T-helper 1 cell treated with Interleukin-12 subunit alpha and Interleukin-12 subunit beta and Interleukin-4 antibody, amounts not matched to agents 30 μg/mL and 1 μg/mL, for 36 hours (primary cell): ENCODE measurements around the gene ALPK1.
"Not testable (repeated sequence)": the region's sequence is repeated elsewhere in the genome, so short reads cannot be mapped to it uniquely, and the experiment has no call there.

Source experiments
- H3K27ac Mint-ChIP-seq: one replicate; pipeline ENCODE4 v1.8.0; 2021; ENCODE audit warnings: mild to moderate bottlenecking, mixed read lengths
- H3K27me3 Mint-ChIP-seq: one replicate; pipeline ENCODE4 v1.8.0; 2021; ENCODE audit warnings: low read depth, mixed read lengths
- H3K36me3 Mint-ChIP-seq: one replicate; pipeline ENCODE4 v1.8.0; 2021; ENCODE audit warnings: low read depth, mixed read lengths
- H3K4me1 Mint-ChIP-seq: one replicate; pipeline ENCODE4 v1.8.0; 2021; ENCODE audit warnings: low read depth, mixed read lengths
- H3K4me3 Mint-ChIP-seq: one replicate; pipeline ENCODE4 v1.8.0; 2021; ENCODE audit warnings: mild to moderate bottlenecking, moderate library complexity, mixed read lengths
- H3K9me3 Mint-ChIP-seq: one replicate; pipeline ENCODE4 v1.8.0; 2021; ENCODE audit warnings: mixed read lengths

Gene ALPK1

GRCh38 chr4:112302320-112303274 lies 5.4 kb downstream of the ALPK1 start:
- H3K36me3 Mint-ChIP-seq = peaks cover 13% of the 10 kb centered on the region
- no peak overlapping the region for H3K4me3 Mint-ChIP-seq
- no peaks in the 10 kb centered on the region for H3K27me3 Mint-ChIP-seq
- H3K27ac Mint-ChIP-seq = no peak overlapping the region
- no peaks in the 10 kb centered on the region for H3K9me3 Mint-ChIP-seq
- peaks cover 29% of the 10 kb centered on the region for H3K4me1 Mint-ChIP-seq

GRCh38 chr4:112305477-112305876 lies 8.3 kb downstream of the ALPK1 start:
- Mint-ChIP-seq H3K4me1 (peaks cover 23% of the 10 kb centered on the region), H3K36me3 (peaks cover 19% of the 10 kb centered on the region)
- H3K27me3 Mint-ChIP-seq, H3K4me3 Mint-ChIP-seq, H3K27ac Mint-ChIP-seq, H3K9me3 Mint-ChIP-seq: not testable (repeated sequence)

GRCh38 chr4:112309263-112309791 lies 12.2 kb downstream of the ALPK1 start:
- not testable (repeated sequence) for H3K9me3 Mint-ChIP-seq, H3K27me3 Mint-ChIP-seq
- Mint-ChIP-seq H3K4me1 (peaks cover 25% of the 10 kb centered on the region), H3K4me3 (peak overlapping the region; percentile 16), H3K27ac (peak overlapping the region; percentile 21), H3K36me3 (peaks cover 20% of the 10 kb centered on the region)

GRCh38 chr4:112311516-112311915 lies 14.3 kb downstream of the ALPK1 start:
- Mint-ChIP-seq H3K36me3 (peaks cover 21% of the 10 kb centered on the region), H3K27ac (no peak overlapping the region), H3K9me3 (no peaks in the 10 kb centered on the region), H3K27me3 (no peaks in the 10 kb centered on the region), H3K4me3 (no peak overlapping the region), H3K4me1 (peaks cover 29% of the 10 kb centered on the region)

- H3K4me1 Mint-ChIP-seq = peaks cover 22% of the 10 kb centered on the region
- peaks cover 21% of the 10 kb centered on the region for H3K36me3 Mint-ChIP-seq
- H3K27me3 Mint-ChIP-seq = no peaks in the 10 kb centered on the region
- H3K27ac Mint-ChIP-seq = no peak overlapping the region
- peak overlapping the region; percentile 24 for H3K4me3 Mint-ChIP-seq
- H3K9me3 Mint-ChIP-seq = no peaks in the 10 kb centered on the region
Observed at GRCh38 chr4:112312610-112313239, 15.6 kb downstream of the ALPK1 start.

GRCh38 chr4:112315446-112315845 lies 18.3 kb downstream of the ALPK1 start:
- Mint-ChIP-seq H3K4me3 (no peak overlapping the region), H3K36me3 (peaks cover 21% of the 10 kb centered on the region), H3K27ac (no peak overlapping the region), H3K9me3 (no peaks in the 10 kb centered on the region), H3K4me1 (peaks cover 24% of the 10 kb centered on the region), H3K27me3 (no peaks in the 10 kb centered on the region)

GRCh38 chr4:112316360-112316759 lies 19.2 kb downstream of the ALPK1 start:
- peaks cover 25% of the 10 kb centered on the region for H3K36me3 Mint-ChIP-seq
- no peak overlapping the region for H3K4me3 Mint-ChIP-seq

GRCh38 chr4:112318239-112319142 lies 21.3 kb downstream of the ALPK1 start:
- Mint-ChIP-seq H3K27me3 (no peaks in the 10 kb centered on the region), H3K36me3 (peaks cover 23% of the 10 kb centered on the region), H3K4me3 (no peak overlapping the region), H3K4me1 (peaks cover 33% of the 10 kb centered on the region), H3K27ac (peak overlapping the region; percentile 80), H3K9me3 (no peaks in the 10 kb centered on the region)

More at GRCh38 chr4:112316360-112316759, 19.2 kb downstream of the ALPK1 start:
- peaks cover 28% of the 10 kb centered on the region for H3K4me1 Mint-ChIP-seq
- no peak overlapping the region for H3K27ac Mint-ChIP-seq
- no peaks in the 10 kb centered on the region for H3K9me3 Mint-ChIP-seq
- H3K27me3 Mint-ChIP-seq = no peaks in the 10 kb centered on the region

GRCh38 chr4:112321776-112322684 lies 24.9 kb downstream of the ALPK1 start:
- Mint-ChIP-seq H3K27ac (peak overlapping the region; percentile 39), H3K9me3 (no peaks in the 10 kb centered on the region), H3K27me3 (no peaks in the 10 kb centered on the region), H3K36me3 (peaks cover 28% of the 10 kb centered on the region), H3K4me3 (no peak overlapping the region), H3K4me1 (peaks cover 28% of the 10 kb centered on the region)

GRCh38 chr4:112322866-112323265 lies 25.7 kb downstream of the ALPK1 start:
- H3K4me1 Mint-ChIP-seq = peaks cover 28% of the 10 kb centered on the region
- H3K36me3 Mint-ChIP-seq = peaks cover 24% of the 10 kb centered on the region

GRCh38 chr4:112325530-112325929 lies 28.4 kb downstream of the ALPK1 start:
- Mint-ChIP-seq H3K4me3 (no peak overlapping the region), H3K27ac (no peak overlapping the region), H3K36me3 (peaks cover 22% of the 10 kb centered on the region), H3K9me3 (no peaks in the 10 kb centered on the region), H3K27me3 (no peaks in the 10 kb centered on the region), H3K4me1 (peaks cover 19% of the 10 kb centered on the region)

More at GRCh38 chr4:112322866-112323265, 25.7 kb downstream of the ALPK1 start:
- Mint-ChIP-seq H3K27ac (no peak overlapping the region), H3K27me3 (no peaks in the 10 kb centered on the region), H3K9me3 (no peaks in the 10 kb centered on the region), H3K4me3 (no peak overlapping the region)

GRCh38 chr4:112327965-112328733 lies 31.0 kb downstream of the ALPK1 start:
- Mint-ChIP-seq H3K27me3 (no peaks in the 10 kb centered on the region), H3K36me3 (peaks cover 28% of the 10 kb centered on the region), H3K4me3 (no peak overlapping the region), H3K9me3 (no peaks in the 10 kb centered on the region), H3K4me1 (peaks cover 4% of the 10 kb centered on the region), H3K27ac (no peak overlapping the region)

GRCh38 chr4:112328734-112329130 lies 31.6 kb downstream of the ALPK1 start:
- H3K9me3 Mint-ChIP-seq = no peaks in the 10 kb centered on the region
- H3K36me3 Mint-ChIP-seq = peaks cover 30% of the 10 kb centered on the region
- H3K27ac Mint-ChIP-seq = no peak overlapping the region
- H3K4me3 Mint-ChIP-seq = no peak overlapping the region
- H3K4me1 Mint-ChIP-seq = peaks cover 4% of the 10 kb centered on the region
- H3K27me3 Mint-ChIP-seq = no peaks in the 10 kb centered on the region
